Brain microvascular endothelial cell (primary cell): ENCODE data around the gene SLC23A3.

ENCODE experiments used
- DNase-seq: peaks from one replicate; pipeline ENCODE4 v3.0.0-alpha.2; 2020
- H3K27ac ChIP-seq: fragments of 250-450 bp; sonication (Bioruptor Pico); 2 replicates; pipeline ENCODE4 v1.5.1; 2020; ENCODE audit warnings: mild to moderate bottlenecking, moderate library complexity
- H3K27me3 ChIP-seq: fragments of 250-450 bp; sonication (Bioruptor Pico); replicated peaks from 2 replicates; pipeline ENCODE4 v1.5.1; 2020; ENCODE audit warnings: mild to moderate bottlenecking
- H3K36me3 ChIP-seq: fragments of 250-450 bp; sonication (Bioruptor Pico); replicated peaks from 2 replicates; pipeline ENCODE4 v1.5.1; 2020; ENCODE audit warnings: mild to moderate bottlenecking
- H3K4me3 ChIP-seq: 2 replicates; pipeline ENCODE4 v1.5.1; 2011; ENCODE audit warnings: low read depth, mild to moderate bottlenecking, control low read depth, low read length, moderate library complexity
- CTCF ChIP-seq: IDR thresholded peaks from 2 replicates; pipeline ENCODE4 v1.5.1; 2011; ENCODE audit warnings: low read depth, mild to moderate bottlenecking, moderate library complexity, low read length, control low read depth, inconsistent platforms; ENCODE audit errors: missing control alignments
- in situ Hi-C: cut with HindIII; loops from 2 replicates; pipeline ENCODE4 v1.10.0; 2017; ENCODE audit warnings: low sequenced_read_pairs, low pct_ligation_motif_present

Gene SLC23A3

GRCh38 chr2:219160186-219161017 lies 9.4 kb downstream of the SLC23A3 start, which contains the start of gene NHEJ1:
NHEJ1 (minus strand) TSS chr2:219160815; CDS start chr2:219158362, 2,453 bp downstream.
- peaks cover 3% of the 10 kb centered on the region for H3K36me3 ChIP-seq
- H3K27me3 ChIP-seq: no peaks in the 10 kb centered on the region
- peak; percentile 94 for DNase-seq
- TF ChIP-seq CTCF: peak; percentile 98
- H3K27ac ChIP-seq: peak within 1 kb of the TSS; percentile 80
- peak within 1 kb of the TSS; percentile 84 for H3K4me3 ChIP-seq
- in situ Hi-C loops: no loop called here

GRCh38 chr2:219159771-219160185 lies 10.1 kb downstream of the SLC23A3 start:
- DNase-seq: no peak
- peak overlapping the region; percentile 84 for H3K4me3 ChIP-seq
- in situ Hi-C loops: no loop called here
- peaks cover 3% of the 10 kb centered on the region for H3K36me3 ChIP-seq
- no peak overlapping the region for H3K27ac ChIP-seq
- TF ChIP-seq CTCF: no peak
- no peaks in the 10 kb centered on the region for H3K27me3 ChIP-seq

- peaks cover 3% of the 10 kb centered on the region for H3K36me3 ChIP-seq
- in situ Hi-C loops: no loop called here
- no peak overlapping the region for H3K27ac ChIP-seq
- no peak for DNase-seq
- no peak for TF ChIP-seq CTCF
- no peaks in the 10 kb centered on the region for H3K27me3 ChIP-seq
- no peak overlapping the region for H3K4me3 ChIP-seq
Observed at GRCh38 chr2:219158586-219158985, 11.2 kb downstream of the SLC23A3 start.

- no peak for TF ChIP-seq CTCF
- peaks cover 3% of the 10 kb centered on the region for H3K36me3 ChIP-seq
- in situ Hi-C loops: no loop called here
- no peak overlapping the region for H3K4me3 ChIP-seq
- no peak for DNase-seq
- no peak overlapping the region for H3K27ac ChIP-seq
- H3K27me3 ChIP-seq: no peaks in the 10 kb centered on the region
Observed at GRCh38 chr2:219158025-219158424, 11.8 kb downstream of the SLC23A3 start.

- TF ChIP-seq CTCF: no peak
- no peaks in the 10 kb centered on the region for H3K27me3 ChIP-seq
- H3K36me3 ChIP-seq: peaks cover 3% of the 10 kb centered on the region
- H3K4me3 ChIP-seq: no peak overlapping the region
- no peak for DNase-seq
- H3K27ac ChIP-seq: no peak overlapping the region
- in situ Hi-C loops: no loop called here
Observed at GRCh38 chr2:219157396-219157795, 12.4 kb downstream of the SLC23A3 start.
